ENCODE data around the gene GPR39. TPM values are rescaled to one million over a fixed set of nuclear protein-coding genes. Genes with fewer than 3 reads are reported as not detected.

The GPR39 gene
- polyA plus RNA-seq, 1 donor from 2014 or later, result 1.1 TPM

- no peaks in the 10 kb centered on the region for H3K9me3 ChIP-seq (ENCODE audit: low read length)
- no peaks in the 10 kb centered on the region for H4K20me1 ChIP-seq (ENCODE audit: insufficient read depth)
- H3K9me2 ChIP-seq (ENCODE audit: insufficient read depth, low read length), result no peaks in the 10 kb centered on the region
- H2AFZ ChIP-seq (ENCODE audit: low read depth, low read length), result no peak overlapping the region
- no peaks in the 10 kb centered on the region for H3F3A ChIP-seq (ENCODE audit: insufficient read depth, low read length, poor library complexity, severe bottlenecking)
- no peak overlapping the region for H3K27ac ChIP-seq (ENCODE audit: low read length)
- no peak overlapping the region for H3K4me3 ChIP-seq (ENCODE audit: low read length)
- H3K4me2 ChIP-seq (ENCODE audit: low read length), result no peak overlapping the region
- TF ChIP-seq EP300 (conservative IDR thresholded peaks at IDR 0.05; ENCODE audit: poor library complexity, severe bottlenecking) (no peak), MXI1 (conservative IDR thresholded peaks at IDR 0.05; ENCODE audit: poor library complexity, severe bottlenecking) (no peak), EZH2 (IDR thresholded peaks at IDR 0.05; ENCODE audit: borderline replicate concordance, insufficient read depth, low read length, poor library complexity, severe bottlenecking) (no peak), POLR2AphosphoS5 (IDR thresholded peaks at IDR 0.05) (no peak)
- TF ChIP-seq, protein P1, sequence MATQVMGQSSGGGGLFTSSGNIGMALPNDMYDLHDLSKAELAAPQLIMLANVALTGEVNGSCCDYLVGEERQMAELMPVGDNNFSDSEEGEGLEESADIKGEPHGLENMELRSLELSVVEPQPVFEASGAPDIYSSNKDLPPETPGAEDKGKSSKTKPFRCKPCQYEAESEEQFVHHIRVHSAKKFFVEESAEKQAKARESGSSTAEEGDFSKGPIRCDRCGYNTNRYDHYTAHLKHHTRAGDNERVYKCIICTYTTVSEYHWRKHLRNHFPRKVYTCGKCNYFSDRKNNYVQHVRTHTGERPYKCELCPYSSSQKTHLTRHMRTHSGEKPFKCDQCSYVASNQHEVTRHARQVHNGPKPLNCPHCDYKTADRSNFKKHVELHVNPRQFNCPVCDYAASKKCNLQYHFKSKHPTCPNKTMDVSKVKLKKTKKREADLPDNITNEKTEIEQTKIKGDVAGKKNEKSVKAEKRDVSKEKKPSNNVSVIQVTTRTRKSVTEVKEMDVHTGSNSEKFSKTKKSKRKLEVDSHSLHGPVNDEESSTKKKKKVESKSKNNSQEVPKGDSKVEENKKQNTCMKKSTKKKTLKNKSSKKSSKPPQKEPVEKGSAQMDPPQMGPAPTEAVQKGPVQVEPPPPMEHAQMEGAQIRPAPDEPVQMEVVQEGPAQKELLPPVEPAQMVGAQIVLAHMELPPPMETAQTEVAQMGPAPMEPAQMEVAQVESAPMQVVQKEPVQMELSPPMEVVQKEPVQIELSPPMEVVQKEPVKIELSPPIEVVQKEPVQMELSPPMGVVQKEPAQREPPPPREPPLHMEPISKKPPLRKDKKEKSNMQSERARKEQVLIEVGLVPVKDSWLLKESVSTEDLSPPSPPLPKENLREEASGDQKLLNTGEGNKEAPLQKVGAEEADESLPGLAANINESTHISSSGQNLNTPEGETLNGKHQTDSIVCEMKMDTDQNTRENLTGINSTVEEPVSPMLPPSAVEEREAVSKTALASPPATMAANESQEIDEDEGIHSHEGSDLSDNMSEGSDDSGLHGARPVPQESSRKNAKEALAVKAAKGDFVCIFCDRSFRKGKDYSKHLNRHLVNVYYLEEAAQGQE (IDR thresholded peaks at IDR 0.05; ENCODE audit: borderline replicate concordance), result no peak
- no peak overlapping the region for H3K9ac ChIP-seq (ENCODE audit: low read length)
- H3K36me3 ChIP-seq (ENCODE audit: insufficient read depth, low read length), result no peaks in the 10 kb centered on the region
- no peaks in the 10 kb centered on the region for H3K79me2 ChIP-seq (replicated peaks; ENCODE audit: insufficient read depth, low read length)
- H3K27me3 ChIP-seq (ENCODE audit: insufficient read depth, low read depth, low read length), result no peaks in the 10 kb centered on the region
Measured at GRCh38 chr2:132605236-132606180, 188.9 kb downstream of the GPR39 start.

DNA sequence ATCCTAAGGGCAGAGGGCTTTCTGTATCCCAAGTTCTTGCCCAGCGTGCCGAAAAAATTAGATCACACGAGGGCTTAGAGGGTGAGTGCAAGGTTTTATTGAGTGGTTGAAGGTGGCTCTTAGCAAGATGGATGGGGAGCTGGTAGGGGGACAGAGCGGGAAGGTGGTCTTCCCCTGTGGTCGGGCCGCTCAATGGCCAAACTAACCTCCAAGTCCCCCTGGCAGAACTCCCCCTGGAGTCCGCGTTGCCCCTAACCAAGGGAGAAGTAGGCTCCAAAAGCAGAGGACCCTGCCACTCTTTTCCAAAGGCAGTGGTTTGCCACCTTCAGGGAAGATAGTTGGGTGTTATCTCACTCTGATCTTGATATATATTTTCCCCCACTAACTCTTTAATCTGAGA lies 190.0 kb downstream of the GPR39 start:
- H2AFZ ChIP-seq (ENCODE audit: low read depth, low read length), result no peak overlapping the region
- H3K9me2 ChIP-seq (ENCODE audit: insufficient read depth, low read length), result no peaks in the 10 kb centered on the region
- no peaks in the 10 kb centered on the region for H3K9me3 ChIP-seq (ENCODE audit: low read length)
- no peak overlapping the region for H3K4me2 ChIP-seq (ENCODE audit: low read length)
- no peak overlapping the region for H3K9ac ChIP-seq (ENCODE audit: low read length)
- TF ChIP-seq, protein P2, sequence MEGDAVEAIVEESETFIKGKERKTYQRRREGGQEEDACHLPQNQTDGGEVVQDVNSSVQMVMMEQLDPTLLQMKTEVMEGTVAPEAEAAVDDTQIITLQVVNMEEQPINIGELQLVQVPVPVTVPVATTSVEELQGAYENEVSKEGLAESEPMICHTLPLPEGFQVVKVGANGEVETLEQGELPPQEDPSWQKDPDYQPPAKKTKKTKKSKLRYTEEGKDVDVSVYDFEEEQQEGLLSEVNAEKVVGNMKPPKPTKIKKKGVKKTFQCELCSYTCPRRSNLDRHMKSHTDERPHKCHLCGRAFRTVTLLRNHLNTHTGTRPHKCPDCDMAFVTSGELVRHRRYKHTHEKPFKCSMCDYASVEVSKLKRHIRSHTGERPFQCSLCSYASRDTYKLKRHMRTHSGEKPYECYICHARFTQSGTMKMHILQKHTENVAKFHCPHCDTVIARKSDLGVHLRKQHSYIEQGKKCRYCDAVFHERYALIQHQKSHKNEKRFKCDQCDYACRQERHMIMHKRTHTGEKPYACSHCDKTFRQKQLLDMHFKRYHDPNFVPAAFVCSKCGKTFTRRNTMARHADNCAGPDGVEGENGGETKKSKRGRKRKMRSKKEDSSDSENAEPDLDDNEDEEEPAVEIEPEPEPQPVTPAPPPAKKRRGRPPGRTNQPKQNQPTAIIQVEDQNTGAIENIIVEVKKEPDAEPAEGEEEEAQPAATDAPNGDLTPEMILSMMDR (IDR thresholded peaks at IDR 0.05; ENCODE audit: poor library complexity, severe bottlenecking), result no peak
- TF ChIP-seq RAD21 (conservative IDR thresholded peaks at IDR 0.05) (no peak), EP300 (conservative IDR thresholded peaks at IDR 0.05; ENCODE audit: poor library complexity, severe bottlenecking) (no peak), MXI1 (conservative IDR thresholded peaks at IDR 0.05; ENCODE audit: poor library complexity, severe bottlenecking) (no peak), TAF1 (IDR thresholded peaks at IDR 0.05; ENCODE audit: low read depth) (no peak), POLR2AphosphoS5 (IDR thresholded peaks at IDR 0.05) (no peak), EZH2 (IDR thresholded peaks at IDR 0.05; ENCODE audit: borderline replicate concordance, insufficient read depth, low read length, poor library complexity, severe bottlenecking) (no peak), SMC3 (conservative IDR thresholded peaks at IDR 0.05; ENCODE audit: poor library complexity) (no peak)
- TF ChIP-seq, protein P1 (IDR thresholded peaks at IDR 0.05; ENCODE audit: borderline replicate concordance), result no peak
- no peaks in the 10 kb centered on the region for H3K36me3 ChIP-seq (ENCODE audit: insufficient read depth, low read length)
- H4K20me1 ChIP-seq (ENCODE audit: insufficient read depth), result no peaks in the 10 kb centered on the region
- no peaks in the 10 kb centered on the region for H3K79me2 ChIP-seq (replicated peaks; ENCODE audit: insufficient read depth, low read length)
- H3K4me3 ChIP-seq (ENCODE audit: low read length), result no peak overlapping the region
- no peaks in the 10 kb centered on the region for H3K27me3 ChIP-seq (ENCODE audit: insufficient read depth, low read depth, low read length)
- no peak overlapping the region for H3K27ac ChIP-seq (ENCODE audit: low read length)
- H3F3A ChIP-seq (ENCODE audit: insufficient read depth, low read length, poor library complexity, severe bottlenecking), result no peaks in the 10 kb centered on the region
